ENCODE measurements around the gene CIRBP. TPM values are rescaled to one million over a fixed set of nuclear protein-coding genes. Genes with fewer than 3 reads are reported as not detected.

Gene CIRBP
- total RNA-seq, 1 donor from 2014 or later = 434 TPM

DNA sequence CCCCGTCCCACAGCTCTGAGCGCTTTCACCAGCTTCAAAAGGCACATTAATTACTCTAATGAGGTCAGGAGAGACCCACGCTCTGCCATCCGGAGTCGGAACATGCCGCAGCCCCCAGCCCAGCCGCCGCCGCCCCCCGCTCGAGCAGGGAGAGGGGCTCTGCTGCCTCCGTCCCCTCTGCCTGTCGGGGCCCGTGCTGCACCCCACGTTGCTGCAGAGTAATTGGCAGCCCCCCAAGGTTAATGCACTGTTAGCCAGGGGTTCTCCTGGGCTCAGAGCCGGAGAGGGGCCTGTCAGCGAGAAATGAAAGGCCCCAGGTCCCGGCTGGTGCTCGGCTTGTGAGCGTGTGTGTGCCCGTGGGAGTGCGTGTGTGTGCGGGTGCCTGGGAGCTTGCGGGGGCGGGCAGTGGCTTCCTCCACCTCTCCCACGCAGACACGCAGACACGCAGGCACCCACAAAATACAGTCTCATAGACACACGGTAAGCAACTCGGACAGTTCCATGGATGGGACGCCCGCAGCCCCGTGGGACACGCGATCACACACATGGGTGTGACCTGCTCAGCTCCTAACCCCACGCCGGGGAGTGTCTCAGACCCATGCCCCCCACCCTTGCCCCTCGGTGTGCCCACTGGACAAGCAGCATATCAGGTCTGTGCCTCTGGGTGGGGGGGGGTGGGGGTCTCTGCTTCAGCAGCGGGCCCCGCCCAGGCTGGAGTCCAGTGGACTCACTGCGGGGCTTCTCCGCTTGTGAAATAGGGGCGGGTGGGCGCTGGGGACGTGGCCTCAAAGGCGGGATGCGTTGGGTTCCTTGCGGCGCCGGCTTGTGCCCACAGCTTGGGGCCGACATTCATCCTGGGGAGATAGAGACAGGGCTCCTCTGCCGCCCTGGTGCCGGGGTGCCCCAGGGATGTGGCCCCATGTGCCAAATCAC is 11.8 kb downstream of the CIRBP start:
- DNase-seq = no peak

- DNase-seq = no peak
These were observed 12.6 kb downstream of the CIRBP start for GRCh38 chr19:1281569-1282287.

DNA sequence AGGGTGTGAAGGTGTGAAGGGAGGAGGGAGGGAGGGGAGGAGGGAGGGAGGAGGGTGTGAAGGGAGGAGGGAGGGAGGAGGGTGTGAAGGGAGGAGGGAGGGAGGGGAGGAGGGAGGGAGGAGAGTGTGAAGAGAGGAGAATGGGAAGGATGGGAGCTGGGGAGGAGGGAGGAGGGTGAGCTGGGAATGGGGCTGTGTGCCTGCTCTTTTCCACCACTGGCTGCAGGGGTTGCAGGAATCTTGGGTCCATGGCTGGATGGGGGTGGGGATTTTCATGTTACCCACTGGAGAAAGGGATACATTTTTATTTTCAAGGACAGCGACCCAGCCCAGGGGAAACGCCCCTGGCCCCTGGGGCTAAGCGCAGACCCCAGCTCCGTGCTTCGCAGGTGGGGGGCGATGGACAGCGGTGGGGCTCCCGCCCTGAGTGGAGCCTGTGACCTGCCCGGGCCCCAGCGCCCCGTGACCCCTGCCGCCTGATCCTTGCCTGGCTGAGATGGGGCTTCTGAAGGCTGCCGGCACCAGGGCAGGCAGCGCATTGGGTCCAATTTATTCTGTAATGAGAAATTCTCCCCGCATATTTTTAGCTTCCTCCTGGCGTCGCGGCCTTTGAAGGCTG is 13.6 kb downstream of the CIRBP start:
- no peak for DNase-seq

- DNase-seq = no peak
These were observed 14.2 kb downstream of the CIRBP start for GRCh38 chr19:1283207-1283916.

- no peak for DNase-seq
These were observed 14.8 kb downstream of the CIRBP start for GRCh38 chr19:1283917-1284292.

GRCh38 chr19:1284293-1284978 is 15.3 kb downstream of the CIRBP start:
- no peak for DNase-seq

- DNase-seq = no peak
These were observed 16.0 kb downstream of the CIRBP start for GRCh38 chr19:1284979-1285736.

DNA sequence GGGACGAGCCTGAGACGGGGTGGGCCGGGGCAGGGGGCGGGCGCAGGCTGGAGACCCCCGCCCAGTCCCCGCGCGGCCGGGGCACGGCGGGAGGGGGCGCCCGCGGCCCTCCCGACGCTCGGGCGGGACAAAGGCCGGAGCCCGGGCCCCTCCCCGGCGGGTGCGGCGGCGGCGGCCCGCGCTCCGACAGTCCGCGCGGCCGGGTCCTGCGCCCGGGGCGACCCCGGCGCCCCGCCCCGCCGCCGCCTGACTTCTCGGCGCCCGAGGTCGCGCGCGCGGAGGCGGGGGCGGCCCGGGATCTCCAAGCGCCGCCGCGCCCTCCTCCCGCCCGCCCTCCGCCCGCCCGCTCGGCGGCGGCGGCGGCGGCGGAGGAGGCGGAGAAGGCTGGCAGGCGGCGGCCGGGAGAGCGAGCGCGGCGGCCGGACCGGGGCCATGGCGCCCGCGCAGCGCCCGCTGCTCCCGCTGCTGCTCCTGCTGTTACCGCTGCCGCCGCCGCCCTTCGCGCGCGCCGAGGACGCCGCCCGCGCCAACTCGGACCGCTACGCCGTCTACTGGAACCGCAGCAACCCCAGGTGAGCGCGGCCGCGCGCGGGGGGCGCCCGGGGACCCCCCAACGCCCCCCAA is 16.7 kb downstream of the CIRBP start, which contains the start of gene EFNA2:
EFNA2 (plus strand) TSS at position 137 of the 624 bp plus-strand sequence; CDS start at position 433, 296 bp downstream.
- DNase-seq = peak; percentile 40

DNA sequence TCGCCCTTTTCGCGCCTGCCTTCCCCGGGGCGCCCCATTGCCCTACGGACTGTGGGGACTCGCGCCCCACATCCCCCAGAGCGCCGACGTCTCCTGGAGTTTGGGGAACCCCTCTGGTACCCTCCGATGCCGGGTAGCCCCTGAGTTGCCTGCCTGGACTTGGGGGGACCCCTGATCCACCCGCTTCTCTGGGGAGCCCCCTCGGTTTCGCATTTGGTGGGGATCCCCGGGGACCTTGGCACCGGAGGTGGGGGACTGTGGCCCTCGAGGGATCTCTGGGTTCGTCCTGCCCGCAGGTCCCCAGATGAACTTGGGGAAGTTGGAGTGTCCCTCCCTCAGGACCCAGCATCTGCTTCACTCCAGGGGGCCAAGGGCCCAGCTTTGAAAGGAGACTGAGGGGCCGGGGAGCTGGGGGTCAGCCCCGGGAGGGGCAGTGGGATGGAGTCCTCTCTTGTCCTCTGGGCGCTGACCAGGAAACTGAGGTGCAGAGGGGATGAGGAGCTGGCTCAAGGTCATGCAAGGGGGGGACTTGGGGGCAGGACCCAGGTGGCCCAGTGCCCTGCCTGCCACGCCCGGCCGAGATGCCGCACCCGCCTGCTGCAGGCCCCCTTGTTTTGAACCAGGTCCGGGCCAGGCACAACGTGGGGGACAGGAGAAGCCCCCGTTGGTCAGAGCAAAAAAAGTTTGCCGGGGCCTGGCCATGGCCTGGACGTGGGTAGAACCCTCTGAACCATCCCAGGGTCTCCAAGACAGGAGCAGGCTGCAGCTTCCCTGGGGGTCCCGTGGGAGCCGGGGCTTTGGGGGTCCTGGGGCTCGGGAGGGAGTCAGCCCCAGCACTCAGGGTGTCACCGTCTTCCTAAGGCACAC is 17.6 kb downstream of the CIRBP start:
- no peak for DNase-seq

DNA sequence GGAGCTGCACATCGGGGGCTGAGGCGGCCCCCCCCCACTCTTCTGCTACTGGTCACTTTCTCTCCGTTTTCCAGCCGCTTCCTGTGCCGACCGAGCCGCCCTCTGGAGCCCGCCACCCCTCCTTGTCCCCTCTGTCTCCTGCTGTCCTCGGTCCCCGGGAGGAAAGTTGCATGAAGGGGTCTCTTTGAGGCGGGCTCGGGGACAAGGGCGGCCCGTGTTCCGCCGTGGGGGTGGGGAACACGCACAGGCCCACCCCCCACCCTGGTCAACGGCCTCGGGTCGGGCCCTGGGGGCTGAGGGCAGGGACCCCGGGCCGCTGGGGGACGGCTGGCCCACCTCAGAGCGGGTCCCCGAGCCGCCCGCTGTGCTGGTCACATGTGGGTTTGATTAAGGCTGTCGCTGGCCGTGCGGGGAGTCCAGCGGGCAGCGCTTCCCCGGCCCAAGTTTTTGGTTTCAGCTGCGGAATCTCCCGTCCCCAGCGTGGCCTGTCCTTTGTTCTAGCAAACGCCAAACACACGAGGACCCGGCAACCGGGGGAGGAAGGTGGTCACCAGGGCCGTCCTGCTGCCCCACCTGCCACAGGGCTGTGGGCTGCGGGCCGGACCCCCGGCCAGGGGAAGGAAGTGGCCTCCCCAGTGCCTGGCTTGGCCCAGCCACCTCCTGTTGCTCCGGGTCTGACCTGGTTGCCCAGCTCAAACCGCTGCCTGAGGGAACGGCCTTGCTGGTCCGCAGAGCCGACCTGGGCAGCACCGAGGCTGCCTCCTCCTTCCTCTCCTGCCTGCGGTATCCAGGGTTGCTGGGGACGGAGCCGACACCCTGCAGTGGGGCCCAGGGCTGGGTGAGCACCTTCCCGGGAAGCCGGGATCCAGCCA is 18.5 kb downstream of the CIRBP start:
- DNase-seq = no peak

DNA sequence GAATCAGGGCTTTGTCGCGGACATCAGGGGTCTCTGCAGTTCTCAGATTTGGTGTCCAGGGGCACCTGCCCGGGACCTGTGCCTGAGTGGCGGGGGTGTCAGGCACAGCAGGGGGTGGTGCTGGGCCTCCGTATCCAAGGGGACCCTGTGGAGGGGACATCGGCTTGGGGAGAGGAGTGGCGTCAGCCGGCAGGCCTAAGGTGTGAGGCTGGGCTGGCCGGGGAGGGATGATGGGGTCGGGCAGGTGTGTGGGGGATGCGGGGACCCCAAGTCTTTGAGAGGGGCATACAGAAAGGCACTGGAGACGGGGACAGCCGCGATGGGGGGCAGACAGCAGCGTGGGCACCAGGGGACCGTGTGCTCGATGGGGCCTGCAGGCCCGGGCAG is 19.1 kb downstream of the CIRBP start:
- no peak for DNase-seq

GRCh38 chr19:1288833-1289685 is 19.9 kb downstream of the CIRBP start:
- DNase-seq = no peak

GRCh38 chr19:1289686-1290025 is 20.5 kb downstream of the CIRBP start:
- no peak for DNase-seq

DNA sequence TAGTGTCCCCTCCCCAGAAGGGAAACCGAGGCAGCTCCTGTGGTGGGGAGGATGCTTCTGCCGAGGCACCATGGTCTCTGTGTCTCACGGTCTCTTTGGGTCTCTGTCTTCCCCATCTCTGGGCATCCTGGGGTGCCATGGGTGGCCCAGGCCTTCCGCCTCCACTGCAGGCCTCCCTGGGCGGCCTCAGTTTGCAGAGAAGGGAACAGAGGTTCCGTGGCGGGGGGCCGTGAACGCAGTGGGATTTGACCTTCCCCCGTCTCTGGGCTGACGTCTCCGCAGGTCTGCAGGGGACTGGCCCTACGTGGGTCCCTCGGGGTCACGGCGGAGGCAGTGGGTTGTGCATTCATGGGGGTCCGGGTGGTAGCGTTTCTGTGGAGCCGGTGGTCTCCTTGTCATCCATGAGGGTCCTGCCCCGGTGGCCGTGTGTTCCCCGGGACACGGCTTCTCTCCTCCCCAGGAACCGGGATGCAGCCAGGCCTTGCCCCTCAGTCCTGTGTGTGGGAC is 21.1 kb downstream of the CIRBP start:
- DNase-seq = no peak

GRCh38 chr19:1290703-1291651 is 21.8 kb downstream of the CIRBP start:
- DNase-seq = no peak
